GM18502 (cell line): ENCODE measurements around the gene TSHZ2.

Experiments
- ATAC-seq: cut with Tn5 transposase; IDR thresholded peaks from one replicate; pipeline ENCODE4 v1.9.1; 2021; ENCODE audit warnings: mild to moderate bottlenecking; ENCODE audit not compliant: unreplicated experiment, poor library complexity

Gene TSHZ2

DNA sequence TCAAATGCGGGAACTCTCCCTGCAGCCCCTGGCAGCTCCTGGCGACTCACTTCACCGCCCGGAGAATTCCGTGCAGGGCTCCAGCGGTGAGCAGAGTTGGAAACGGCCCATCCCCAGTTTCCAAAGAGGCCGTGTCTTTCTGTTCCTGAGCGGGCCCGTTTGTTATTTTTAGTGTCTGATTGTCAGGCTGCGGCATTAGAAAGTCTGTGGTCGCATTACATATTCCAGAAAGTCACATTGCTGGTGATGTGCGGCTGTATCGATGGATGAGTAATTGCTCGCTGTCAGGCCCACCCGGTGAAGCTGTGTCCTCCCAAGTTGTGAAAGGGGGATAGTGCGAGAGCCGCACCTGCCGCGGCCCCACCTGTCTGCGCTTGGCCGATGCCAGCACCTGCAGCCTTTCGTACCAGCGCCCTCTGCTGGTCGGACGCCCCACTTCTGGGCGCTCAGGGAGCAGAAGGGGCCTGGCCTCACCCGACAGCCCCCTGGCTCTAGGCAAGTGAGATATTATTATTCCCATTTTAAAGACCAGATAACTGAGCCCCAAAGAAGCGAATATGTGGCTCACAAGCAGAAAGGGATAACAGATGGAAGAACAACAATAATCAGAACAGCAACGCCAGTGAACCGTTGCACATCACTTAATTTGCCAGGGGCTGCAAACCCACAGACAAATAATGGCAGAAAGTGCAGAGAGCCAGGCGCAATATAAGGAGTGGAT, 244.9 kb downstream of the TSHZ2 start:
- ATAC-seq = peak; percentile 80

- ATAC-seq = no peak
Measured at GRCh38 chr20:53220482-53221307, 248.5 kb downstream of the TSHZ2 start.

GRCh38 chr20:53221731-53222130, 249.6 kb downstream of the TSHZ2 start:
- ATAC-seq = no peak

- ATAC-seq = no peak
Measured at GRCh38 chr20:53222416-53222815, 250.3 kb downstream of the TSHZ2 start.

DNA sequence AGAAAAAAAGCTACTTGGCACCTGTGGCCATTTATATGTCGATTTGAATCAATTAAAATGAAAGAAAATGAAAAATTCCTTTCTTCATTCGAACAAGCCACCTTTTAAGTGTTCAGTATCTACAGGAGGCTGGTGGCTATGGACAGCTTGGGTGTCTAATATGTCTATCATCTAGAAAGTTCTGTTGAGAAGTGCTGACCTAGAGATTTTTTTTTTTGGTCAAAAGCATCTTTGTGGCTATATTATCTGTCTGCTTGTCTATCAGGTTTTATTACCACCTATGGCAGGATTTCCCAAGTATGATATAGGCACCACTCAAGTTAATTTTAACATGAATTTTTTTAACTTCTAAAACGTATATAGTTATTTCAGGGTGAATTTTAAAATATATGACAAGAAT, 250.8 kb downstream of the TSHZ2 start:
- no peak for ATAC-seq

GRCh38 chr20:53223626-53224172, 251.5 kb downstream of the TSHZ2 start:
- no peak for ATAC-seq

DNA sequence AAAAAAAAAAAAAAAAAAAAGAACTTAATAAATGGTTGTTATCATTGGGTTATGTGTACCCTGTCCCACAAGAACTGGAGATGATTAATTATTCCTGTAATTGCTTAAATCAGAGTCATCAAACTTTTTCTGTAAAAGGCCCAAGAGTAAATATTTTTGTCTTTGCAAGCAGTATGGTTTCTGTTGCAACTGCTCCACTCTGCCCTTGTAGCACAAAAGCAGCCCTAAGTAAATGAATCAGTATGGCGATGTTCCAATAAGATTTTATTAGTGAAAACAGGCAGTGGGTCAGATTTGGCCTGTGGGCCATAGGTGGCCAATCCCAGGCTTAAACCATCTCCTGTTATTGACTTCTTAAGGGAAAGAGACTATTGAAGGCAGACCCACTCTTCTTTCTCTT, 252.7 kb downstream of the TSHZ2 start:
- ATAC-seq = no peak

DNA sequence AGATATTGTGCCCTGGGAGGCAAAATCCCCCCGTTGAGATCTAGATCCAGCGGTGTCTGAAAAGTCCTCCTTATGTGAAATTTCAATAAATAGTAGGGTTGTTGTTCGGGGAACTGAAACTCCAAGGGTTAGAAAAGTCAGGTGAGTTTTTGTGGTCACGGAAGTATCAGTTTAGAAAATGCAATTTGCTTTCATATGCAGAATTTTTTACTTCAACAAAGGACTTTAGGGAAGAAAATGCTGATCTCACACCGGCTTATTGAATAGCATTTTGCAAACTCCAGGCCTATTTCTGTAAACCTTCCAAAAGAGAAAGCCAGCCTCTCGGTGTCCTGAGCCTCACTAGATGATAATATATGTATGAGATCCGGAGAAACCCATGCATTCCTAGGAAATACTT, 254.7 kb downstream of the TSHZ2 start:
- peak; percentile 75 for ATAC-seq

- no peak for ATAC-seq
Measured at GRCh38 chr20:53227523-53227922, 255.4 kb downstream of the TSHZ2 start.

DNA sequence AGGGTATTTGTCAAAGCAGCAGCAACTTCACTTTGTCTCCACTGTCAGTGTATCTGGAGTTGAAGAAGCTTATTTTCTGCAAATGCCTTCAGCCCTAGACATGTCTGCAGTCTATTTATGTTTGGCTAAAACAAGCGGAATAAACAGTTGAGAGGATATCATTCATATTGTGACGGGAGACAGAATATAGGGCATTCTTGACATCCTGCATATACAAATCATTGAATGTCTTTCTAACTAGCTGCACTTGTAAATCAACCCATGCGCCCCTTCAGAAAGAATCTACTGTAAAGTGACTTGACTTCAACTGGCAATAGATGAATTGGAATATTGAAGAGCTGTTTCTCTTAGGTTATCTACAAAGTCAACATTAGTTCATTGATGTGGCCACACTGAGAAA, 258.9 kb downstream of the TSHZ2 start:
- ATAC-seq = no peak

GRCh38 chr20:53237461-53237860, 265.3 kb downstream of the TSHZ2 start:
- ATAC-seq = no peak

DNA sequence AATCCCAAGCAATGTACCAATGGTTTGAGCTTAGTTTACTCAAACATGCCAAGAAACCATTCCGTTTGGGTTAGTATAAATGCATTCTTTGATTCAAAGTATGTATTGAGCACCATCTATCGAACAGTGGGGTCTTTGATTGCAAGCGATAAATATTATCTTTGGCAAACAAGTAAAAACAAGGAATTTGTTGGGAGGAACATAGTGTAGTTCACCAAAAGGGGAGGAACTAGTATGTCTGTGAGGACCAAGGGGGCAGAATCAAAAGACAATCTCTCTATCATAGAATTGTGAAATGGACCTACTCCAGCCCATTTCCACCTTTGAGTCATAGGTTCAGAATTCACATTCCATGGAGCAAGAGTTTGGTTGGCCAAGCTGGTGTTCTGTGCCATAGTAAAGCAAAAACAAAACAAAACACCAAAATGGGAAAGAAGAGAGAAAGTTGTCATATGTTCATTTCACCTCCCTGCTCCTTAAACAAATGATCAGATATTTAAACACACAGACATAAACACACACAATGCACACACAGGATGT, 266.0 kb downstream of the TSHZ2 start:
- no peak for ATAC-seq

- no peak for ATAC-seq
Measured at GRCh38 chr20:53243152-53243551, 271.0 kb downstream of the TSHZ2 start.

GRCh38 chr20:53244711-53245110, 272.6 kb downstream of the TSHZ2 start:
- ATAC-seq = no peak

DNA sequence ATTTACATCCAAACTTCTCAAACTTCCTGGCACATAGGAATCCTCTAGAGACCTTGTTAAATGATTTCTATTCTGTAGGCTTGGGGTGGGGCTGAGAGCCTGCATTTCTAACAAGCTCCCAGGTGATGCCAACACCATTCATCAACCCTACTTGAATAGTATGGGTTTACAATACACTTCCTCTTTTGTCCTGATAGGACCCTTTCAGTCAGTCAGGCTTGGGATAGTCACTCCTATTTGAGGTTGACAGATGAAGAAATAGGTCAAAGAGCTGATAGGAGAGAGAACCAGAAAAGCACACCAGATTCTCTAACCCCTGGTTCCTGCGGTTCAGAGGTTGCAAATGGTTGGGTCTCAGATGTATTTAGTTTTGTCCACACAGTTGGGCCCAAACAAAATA, 273.4 kb downstream of the TSHZ2 start:
- ATAC-seq = no peak

DNA sequence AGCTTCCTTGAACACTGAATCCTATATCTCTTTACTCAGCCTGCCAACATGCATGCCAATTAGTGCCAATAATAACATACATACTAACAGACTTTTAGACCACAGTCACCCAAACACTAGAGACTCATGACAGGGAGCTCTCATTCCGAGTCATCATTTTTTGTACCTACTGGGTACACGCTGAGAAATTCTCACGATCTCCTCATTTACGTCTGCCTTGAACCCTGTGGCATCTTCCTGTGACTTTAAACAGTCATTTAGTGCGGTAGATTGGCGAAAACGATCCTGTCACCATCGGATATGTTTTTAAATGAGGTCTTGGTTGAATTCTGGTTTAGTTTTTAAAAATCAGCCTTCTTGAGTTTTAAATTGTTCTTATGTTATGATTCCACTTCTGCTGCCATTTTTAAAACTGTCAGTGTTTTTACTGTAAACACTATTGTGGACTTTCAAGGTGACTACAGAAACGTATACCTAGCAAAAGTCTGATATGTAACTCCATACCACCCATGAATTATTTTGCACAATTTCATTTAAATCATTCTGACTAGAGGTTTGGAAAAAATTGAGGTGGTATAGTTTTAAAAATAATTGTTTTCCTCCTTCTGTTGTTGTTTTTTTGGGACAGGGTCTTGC, 275.4 kb downstream of the TSHZ2 start:
- ATAC-seq = no peak

- ATAC-seq = no peak
Measured at GRCh38 chr20:53250456-53250855, 278.3 kb downstream of the TSHZ2 start.

DNA sequence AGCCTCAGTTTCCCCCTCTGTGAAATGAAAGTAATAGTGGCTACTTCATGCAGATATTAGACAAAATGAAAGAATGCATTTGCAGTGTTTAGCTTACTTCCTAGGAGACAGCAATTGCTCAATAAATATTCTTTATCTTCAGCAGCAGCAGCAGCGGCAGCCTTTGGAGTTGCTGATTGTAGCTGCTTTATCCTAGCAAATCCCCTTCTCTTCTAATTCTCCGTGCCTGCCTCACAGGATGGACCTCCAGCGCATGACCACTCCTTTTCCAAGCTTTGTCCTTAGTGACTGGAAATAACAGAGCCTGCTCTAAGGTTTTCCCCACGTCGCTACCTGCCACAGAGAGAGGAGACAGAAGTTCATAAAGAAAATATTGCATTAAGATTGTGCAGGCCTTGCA, 279.8 kb downstream of the TSHZ2 start:
- ATAC-seq = no peak

DNA sequence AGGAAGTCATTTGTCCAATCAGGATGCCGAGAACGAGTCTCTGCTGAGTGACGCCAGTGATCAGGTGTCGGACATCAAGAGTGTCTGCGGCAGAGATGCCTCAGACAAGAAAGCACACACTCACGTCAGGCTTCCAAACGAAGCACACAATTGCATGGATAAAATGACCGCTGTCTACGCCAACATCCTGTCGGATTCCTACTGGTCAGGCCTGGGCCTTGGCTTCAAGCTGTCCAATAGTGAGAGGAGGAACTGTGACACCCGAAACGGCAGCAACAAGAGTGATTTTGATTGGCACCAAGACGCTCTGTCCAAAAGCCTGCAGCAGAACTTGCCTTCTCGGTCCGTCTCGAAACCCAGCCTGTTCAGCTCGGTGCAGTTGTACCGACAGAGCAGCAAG, 281.5 kb downstream of the TSHZ2 start:
- no peak for ATAC-seq

GRCh38 chr20:53255102-53255710, 283.0 kb downstream of the TSHZ2 start:
- ATAC-seq = no peak
